DND-41 (cell line): ENCODE results near the gene SPECC1.

Experiments
- EZH2 ChIP-seq: IDR thresholded peaks from 3 replicates; pipeline ENCODE4 v1.6.1; 2012; ENCODE audit warnings: borderline replicate concordance, low read depth, mild to moderate bottlenecking, moderate library complexity, low read length, inconsistent platforms; ENCODE audit not compliant: severe bottlenecking
- TF ChIP-seq, protein P1 (sequence below): IDR thresholded peaks from 2 replicates; pipeline ENCODE4 v1.5.1; 2012; ENCODE audit warnings: borderline replicate concordance, low read length, moderate library complexity, mild to moderate bottlenecking; ENCODE audit not compliant: poor library complexity, severe bottlenecking; ENCODE audit errors: extremely low read depth

GRCh38 chr17:20235747-20236146, 226.6 kb downstream of the SPECC1 start:
- TF ChIP-seq, protein P1, sequence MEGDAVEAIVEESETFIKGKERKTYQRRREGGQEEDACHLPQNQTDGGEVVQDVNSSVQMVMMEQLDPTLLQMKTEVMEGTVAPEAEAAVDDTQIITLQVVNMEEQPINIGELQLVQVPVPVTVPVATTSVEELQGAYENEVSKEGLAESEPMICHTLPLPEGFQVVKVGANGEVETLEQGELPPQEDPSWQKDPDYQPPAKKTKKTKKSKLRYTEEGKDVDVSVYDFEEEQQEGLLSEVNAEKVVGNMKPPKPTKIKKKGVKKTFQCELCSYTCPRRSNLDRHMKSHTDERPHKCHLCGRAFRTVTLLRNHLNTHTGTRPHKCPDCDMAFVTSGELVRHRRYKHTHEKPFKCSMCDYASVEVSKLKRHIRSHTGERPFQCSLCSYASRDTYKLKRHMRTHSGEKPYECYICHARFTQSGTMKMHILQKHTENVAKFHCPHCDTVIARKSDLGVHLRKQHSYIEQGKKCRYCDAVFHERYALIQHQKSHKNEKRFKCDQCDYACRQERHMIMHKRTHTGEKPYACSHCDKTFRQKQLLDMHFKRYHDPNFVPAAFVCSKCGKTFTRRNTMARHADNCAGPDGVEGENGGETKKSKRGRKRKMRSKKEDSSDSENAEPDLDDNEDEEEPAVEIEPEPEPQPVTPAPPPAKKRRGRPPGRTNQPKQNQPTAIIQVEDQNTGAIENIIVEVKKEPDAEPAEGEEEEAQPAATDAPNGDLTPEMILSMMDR: no peak
- no peak for TF ChIP-seq EZH2
